Epithelial cell of proximal tubule (primary cell): ENCODE results near the gene ASCL3. TPM values are rescaled to one million over a fixed set of nuclear protein-coding genes. Genes with fewer than 3 reads are reported as not detected.
A peak's percentile ranks its signal among the peaks of the same experiment; 100 is the strongest.
"Not testable (repeated sequence)": the region's sequence is repeated elsewhere in the genome, so short reads cannot be mapped to it uniquely, and the experiment has no call there.

Source experiments
- DNase-seq: peaks from one replicate; pipeline ENCODE4 v3.0.0-alpha.2; 2011; ENCODE audit warnings: low read depth
- H3K4me3 ChIP-seq: 2 replicates; pipeline ENCODE4 v1.5.1; 2011; ENCODE audit warnings: low read depth, mild to moderate bottlenecking, low read length
- total RNA-seq: library from RNA; depleted of rRNA; stranded (reverse); fragments of >200 nt; gene quantifications from 2 replicates; pipeline ENCODE4 v1.2.3, GENCODE V29; 2015
- TF ChIP-seq, protein P1 (sequence below): conservative IDR thresholded peaks from 2 replicates; pipeline ENCODE4 v1.5.1; 2012; ENCODE audit warnings: low read depth, mild to moderate bottlenecking, low read length

The ASCL3 gene
- total RNA-seq, 1 donor from 2014 or later = not detected

GRCh38 chr11:8980485-8980884, 37.7 kb upstream of the ASCL3 start:
- no peak for DNase-seq
- H3K4me3 ChIP-seq = no peak overlapping the region
- TF ChIP-seq, protein P1, sequence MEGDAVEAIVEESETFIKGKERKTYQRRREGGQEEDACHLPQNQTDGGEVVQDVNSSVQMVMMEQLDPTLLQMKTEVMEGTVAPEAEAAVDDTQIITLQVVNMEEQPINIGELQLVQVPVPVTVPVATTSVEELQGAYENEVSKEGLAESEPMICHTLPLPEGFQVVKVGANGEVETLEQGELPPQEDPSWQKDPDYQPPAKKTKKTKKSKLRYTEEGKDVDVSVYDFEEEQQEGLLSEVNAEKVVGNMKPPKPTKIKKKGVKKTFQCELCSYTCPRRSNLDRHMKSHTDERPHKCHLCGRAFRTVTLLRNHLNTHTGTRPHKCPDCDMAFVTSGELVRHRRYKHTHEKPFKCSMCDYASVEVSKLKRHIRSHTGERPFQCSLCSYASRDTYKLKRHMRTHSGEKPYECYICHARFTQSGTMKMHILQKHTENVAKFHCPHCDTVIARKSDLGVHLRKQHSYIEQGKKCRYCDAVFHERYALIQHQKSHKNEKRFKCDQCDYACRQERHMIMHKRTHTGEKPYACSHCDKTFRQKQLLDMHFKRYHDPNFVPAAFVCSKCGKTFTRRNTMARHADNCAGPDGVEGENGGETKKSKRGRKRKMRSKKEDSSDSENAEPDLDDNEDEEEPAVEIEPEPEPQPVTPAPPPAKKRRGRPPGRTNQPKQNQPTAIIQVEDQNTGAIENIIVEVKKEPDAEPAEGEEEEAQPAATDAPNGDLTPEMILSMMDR = no peak

DNA sequence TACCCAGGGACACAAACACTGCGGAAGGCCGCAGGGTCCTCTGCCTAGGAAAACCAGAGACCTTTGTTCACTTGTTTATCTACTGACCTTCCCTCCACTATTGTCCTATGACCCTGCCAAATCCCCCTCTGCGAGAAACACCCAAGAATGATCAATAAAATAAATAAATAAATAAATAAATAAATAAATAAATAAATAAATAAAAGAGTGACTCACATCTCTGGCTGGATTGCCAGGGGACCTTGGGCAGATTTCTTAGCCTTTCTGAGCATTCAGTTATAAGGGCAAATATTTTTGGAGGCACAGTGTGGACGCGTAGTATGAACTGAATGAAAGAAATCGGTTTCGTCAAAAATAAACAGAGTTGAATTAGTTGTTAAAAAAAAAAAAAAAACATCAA, 36.5 kb upstream of the ASCL3 start:
- DNase-seq = not testable (repeated sequence)

GRCh38 chr11:8973121-8973520, 30.3 kb upstream of the ASCL3 start:
- TF ChIP-seq, protein P1 = no peak
- no peak for DNase-seq

More for the DNA sequence above, 36.5 kb upstream of the ASCL3 start:
- H3K4me3 ChIP-seq = not testable (repeated sequence)

DNA sequence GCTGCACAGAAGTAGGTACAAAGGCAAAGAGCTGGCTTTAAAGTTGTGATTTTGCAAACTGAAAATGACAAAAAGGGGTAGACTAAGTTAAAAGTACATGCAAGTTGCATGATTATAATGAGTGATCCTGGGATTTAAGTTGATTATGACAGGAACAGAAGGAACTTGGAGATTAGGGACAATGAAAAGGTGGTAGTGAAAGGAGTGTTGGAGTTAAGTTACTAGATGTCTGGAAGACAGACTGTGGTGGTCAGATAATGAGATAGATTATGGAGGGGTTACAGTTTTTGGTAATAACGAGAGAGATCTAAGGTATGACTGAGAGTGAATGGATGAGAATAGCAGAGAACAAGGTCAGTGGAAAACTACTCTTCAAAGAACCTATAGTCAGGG, 29.1 kb upstream of the ASCL3 start:
- TF ChIP-seq, protein P1 = no peak
- DNase-seq = no peak
- H3K4me3 ChIP-seq = no peak overlapping the region

More at GRCh38 chr11:8973121-8973520, 30.3 kb upstream of the ASCL3 start:
- no peak overlapping the region for H3K4me3 ChIP-seq

DNA sequence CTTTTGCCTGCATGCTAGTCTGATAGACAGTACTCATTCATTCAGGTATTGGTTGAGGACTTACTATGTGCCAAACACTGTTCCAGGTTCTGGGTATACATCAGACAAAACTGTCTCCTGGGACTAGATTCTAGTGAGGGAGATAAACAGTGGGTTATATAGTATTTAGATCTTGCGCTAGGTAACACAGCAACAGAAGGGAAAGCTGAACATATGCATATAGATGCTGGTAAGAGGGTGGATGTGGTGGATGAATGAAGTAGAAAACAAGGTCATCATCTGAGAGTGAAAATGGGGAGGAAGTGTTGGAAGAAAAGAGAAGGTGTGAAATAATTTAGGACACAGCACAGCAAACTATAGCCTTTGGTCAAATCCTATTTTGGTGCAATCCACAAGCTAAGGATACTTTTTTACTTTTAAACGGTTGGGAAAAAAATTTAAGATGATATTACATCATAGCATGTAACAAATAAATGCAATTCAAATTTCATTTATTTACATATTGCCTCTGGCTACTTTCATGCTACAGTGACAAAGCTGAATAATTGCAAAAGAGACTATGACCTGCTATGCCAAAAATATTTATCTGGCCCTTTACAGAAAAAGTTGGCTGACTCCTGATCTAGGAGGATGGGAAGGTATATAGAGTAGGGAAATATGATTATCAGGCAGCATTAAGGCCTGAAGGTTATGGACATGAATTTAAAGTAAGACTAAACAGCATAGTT, 28.5 kb upstream of the ASCL3 start:
- DNase-seq = no peak
- H3K4me3 ChIP-seq = no peak overlapping the region
- TF ChIP-seq, protein P1 = no peak

- H3K4me3 ChIP-seq = no peak overlapping the region
- TF ChIP-seq, protein P1 = no peak
- DNase-seq = no peak
Observed at GRCh38 chr11:8967184-8967583, 24.4 kb upstream of the ASCL3 start.

DNA sequence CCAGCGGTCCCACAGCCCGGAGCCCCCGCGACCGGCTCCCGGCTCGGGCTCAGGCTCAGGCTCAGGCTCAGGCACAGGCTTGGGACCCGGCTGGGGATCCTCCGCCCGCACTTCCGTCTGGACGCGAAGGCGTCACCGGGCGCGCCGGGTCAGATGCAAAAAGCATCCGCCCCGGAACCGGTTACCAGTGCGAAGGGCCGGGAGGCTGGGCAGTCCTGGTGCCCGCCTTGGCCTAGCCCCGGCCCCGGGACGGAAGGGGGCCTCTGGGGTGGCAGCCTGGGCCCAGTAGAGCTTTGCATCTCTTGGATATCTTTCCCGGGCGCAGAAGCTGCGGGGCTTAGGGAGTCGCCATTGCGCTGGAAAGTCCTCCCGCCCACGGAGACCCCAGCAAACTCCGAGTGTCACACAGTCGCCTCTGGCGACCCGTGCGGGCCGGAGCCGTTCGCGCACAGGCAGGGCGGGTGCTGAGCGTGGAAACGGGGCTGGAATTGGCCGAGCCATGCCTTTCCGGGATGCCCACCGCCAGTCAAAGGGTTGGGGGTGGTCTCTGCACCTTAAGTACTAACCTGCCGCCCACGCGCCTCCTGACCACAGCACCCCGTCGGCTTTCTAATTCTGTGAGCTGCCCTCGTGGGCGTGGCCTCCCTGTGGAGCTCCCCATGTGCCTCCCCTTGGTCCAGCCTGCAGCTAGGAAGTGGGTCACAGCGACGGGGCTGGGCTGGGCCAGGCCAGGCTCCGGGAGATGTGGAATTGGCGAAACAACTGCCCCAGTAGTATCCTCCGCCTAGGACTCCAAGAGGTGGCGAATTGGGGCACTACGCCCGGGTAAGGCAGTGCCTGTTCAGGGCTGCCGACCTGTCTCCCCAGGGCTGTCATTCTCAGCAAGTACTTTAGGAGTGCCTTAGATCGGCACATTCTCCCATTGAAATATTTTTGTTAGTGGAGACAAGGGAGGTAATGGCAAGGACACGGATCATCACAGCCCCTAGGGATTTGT, 21.8 kb upstream of the ASCL3 start, which contains the start of gene TMEM9B:
Gene TMEM9B, minus strand, starts transcription at position 119 of the 997 bp plus-strand sequence. CDS start 129 bp downstream, outside the sequence.
- H3K4me3 ChIP-seq = peak within 1 kb of the TSS; percentile 84
- TF ChIP-seq, protein P1 = no peak
- DNase-seq = no peak
